ENCODE measurements around the gene HOPX. TPM values are rescaled to one million over a fixed set of nuclear protein-coding genes. Genes with fewer than 3 reads are reported as not detected.

Gene HOPX
- total RNA-seq, 1 experiment from 2014 or later = not detected

GRCh38 chr4:56658528-56658927, 22.6 kb downstream of the HOPX start:
- Histone ChIP-seq H3K4ac (ENCODE audit: low read depth, low read length) (no peak overlapping the region), H4K5ac (ENCODE audit: insufficient read length, low read depth, low read length) (no peak overlapping the region), H2BK12ac (ENCODE audit: insufficient read length, low read depth, low read length) (no peak overlapping the region), H3K14ac (ENCODE audit: insufficient read depth, low read length) (no peak overlapping the region), H2AK5ac (ENCODE audit: insufficient read length, low read length) (no peak overlapping the region), H2BK120ac (ENCODE audit: low read depth, low read length, poor library complexity, severe bottlenecking) (no peak overlapping the region), H3K23me2 (ENCODE audit: insufficient read length, low read depth, low read length, poor library complexity, severe bottlenecking) (peaks cover 7% of the 10 kb centered on the region), H3K23ac (ENCODE audit: insufficient read length, low read depth, low read length) (no peak overlapping the region), H3K9me3 (ENCODE audit: control insufficient read depth, low read depth, low read length) (no peaks in the 10 kb centered on the region), H2AFZ (ENCODE audit: low read length) (no peak overlapping the region), H3K79me1 (ENCODE audit: insufficient read depth, low read depth, low read length, poor library complexity, severe bottlenecking) (no peaks in the 10 kb centered on the region), H3T11ph (ENCODE audit: low read length) (no peak overlapping the region), H2BK15ac (ENCODE audit: low read depth, low read length) (no peak overlapping the region), H3K56ac (ENCODE audit: insufficient read length, low read depth, low read length) (no peak overlapping the region), H3K27ac (ENCODE audit: insufficient read length, low read depth, low read length) (no peak overlapping the region), H3K79me2 (ENCODE audit: insufficient read depth, low read length) (no peaks in the 10 kb centered on the region), H3K9ac (ENCODE audit: extremely low read depth, insufficient read length, low read length) (no peak overlapping the region), H3K27me3 (ENCODE audit: insufficient read depth, low read length) (peaks cover 46% of the 10 kb centered on the region), H3K18ac (ENCODE audit: insufficient read length, low read depth, low read length) (no peak overlapping the region), H4K8ac (replicated peaks; ENCODE audit: insufficient read length, low read depth, low read length) (no peak overlapping the region), H4K20me1 (ENCODE audit: control insufficient read depth, insufficient read depth, insufficient read length) (no peaks in the 10 kb centered on the region), H2BK5ac (ENCODE audit: insufficient read length, low read length) (no peak overlapping the region), H2BK20ac (ENCODE audit: low read depth, low read length, poor library complexity, severe bottlenecking) (no peak overlapping the region), H4K91ac (ENCODE audit: insufficient read length, low read depth, low read length) (no peak overlapping the region), H3K4me1 (ENCODE audit: insufficient read depth, low read length) (peaks cover 5% of the 10 kb centered on the region), H3K4me2 (ENCODE audit: insufficient read depth, insufficient read length, low read length) (no peak overlapping the region)
- DNase-seq = no peak
- Mint-ChIP-seq H3K4me1 (peaks cover 33 to 34% of the 10 kb centered on the region in 2 experiments), H3K27ac (no peak overlapping the region), H3K4me3 (no peak overlapping the region), H3K36me3 (ENCODE audit: insufficient read depth in 1 of 3, low read depth in 3 of 3) (peaks cover 0 to 2% (median 1%) of the 10 kb centered on the region in 3 experiments; a peak in 3 of 7 replicates), H3K9me3 (peaks cover 0 to 2% of the 10 kb centered on the region in 2 experiments; a peak in 1 of 5 replicates), H3K27me3 (ENCODE audit: low read depth) (peaks cover 97% of the 10 kb centered on the region)
- TF ChIP-seq, protein P1, sequence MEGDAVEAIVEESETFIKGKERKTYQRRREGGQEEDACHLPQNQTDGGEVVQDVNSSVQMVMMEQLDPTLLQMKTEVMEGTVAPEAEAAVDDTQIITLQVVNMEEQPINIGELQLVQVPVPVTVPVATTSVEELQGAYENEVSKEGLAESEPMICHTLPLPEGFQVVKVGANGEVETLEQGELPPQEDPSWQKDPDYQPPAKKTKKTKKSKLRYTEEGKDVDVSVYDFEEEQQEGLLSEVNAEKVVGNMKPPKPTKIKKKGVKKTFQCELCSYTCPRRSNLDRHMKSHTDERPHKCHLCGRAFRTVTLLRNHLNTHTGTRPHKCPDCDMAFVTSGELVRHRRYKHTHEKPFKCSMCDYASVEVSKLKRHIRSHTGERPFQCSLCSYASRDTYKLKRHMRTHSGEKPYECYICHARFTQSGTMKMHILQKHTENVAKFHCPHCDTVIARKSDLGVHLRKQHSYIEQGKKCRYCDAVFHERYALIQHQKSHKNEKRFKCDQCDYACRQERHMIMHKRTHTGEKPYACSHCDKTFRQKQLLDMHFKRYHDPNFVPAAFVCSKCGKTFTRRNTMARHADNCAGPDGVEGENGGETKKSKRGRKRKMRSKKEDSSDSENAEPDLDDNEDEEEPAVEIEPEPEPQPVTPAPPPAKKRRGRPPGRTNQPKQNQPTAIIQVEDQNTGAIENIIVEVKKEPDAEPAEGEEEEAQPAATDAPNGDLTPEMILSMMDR (conservative IDR thresholded peaks at IDR 0.05) = no peak
- no CpG with 5 or more reads among the region's 3 CpGs for WGBS (ENCODE audit: extremely low coverage, insufficient read length, low lambda C conversion rate)
